OCI-LY7 (cell line): Measurements from ENCODE around the gene PLD1.

ENCODE experiments used
- EZH2phosphoT487 ChIP-seq: fragments of 200-600 bp; sonication (generic); IDR thresholded peaks from 2 replicates; pipeline ENCODE4 v1.6.1; 2018; ENCODE audit warnings: low read depth, borderline replicate concordance, mild to moderate bottlenecking, mixed run types, antibody characterized with exemption, low read length, moderate library complexity, mixed read lengths
- TF ChIP-seq, protein P1 (sequence below): fragments of 200-600 bp; sonication (generic); conservative IDR thresholded peaks from 2 replicates; pipeline ENCODE4 v1.5.1; 2014; ENCODE audit warnings: mild to moderate bottlenecking, antibody characterized with exemption, low read length, moderate library complexity, mixed read lengths

GRCh38 chr3:171731691-171732090, 78.6 kb downstream of the PLD1 start:
- TF ChIP-seq, protein P1, sequence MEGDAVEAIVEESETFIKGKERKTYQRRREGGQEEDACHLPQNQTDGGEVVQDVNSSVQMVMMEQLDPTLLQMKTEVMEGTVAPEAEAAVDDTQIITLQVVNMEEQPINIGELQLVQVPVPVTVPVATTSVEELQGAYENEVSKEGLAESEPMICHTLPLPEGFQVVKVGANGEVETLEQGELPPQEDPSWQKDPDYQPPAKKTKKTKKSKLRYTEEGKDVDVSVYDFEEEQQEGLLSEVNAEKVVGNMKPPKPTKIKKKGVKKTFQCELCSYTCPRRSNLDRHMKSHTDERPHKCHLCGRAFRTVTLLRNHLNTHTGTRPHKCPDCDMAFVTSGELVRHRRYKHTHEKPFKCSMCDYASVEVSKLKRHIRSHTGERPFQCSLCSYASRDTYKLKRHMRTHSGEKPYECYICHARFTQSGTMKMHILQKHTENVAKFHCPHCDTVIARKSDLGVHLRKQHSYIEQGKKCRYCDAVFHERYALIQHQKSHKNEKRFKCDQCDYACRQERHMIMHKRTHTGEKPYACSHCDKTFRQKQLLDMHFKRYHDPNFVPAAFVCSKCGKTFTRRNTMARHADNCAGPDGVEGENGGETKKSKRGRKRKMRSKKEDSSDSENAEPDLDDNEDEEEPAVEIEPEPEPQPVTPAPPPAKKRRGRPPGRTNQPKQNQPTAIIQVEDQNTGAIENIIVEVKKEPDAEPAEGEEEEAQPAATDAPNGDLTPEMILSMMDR, result no peak
- no peak for TF ChIP-seq EZH2phosphoT487
